Head of caudate nucleus (tissue), 42 donors: Measurements from ENCODE around the gene CDC34.

Experiments used
- DNase-seq, 42 donors: peaks; one replicate each; pipeline versions ENCODE4 v3.0.0 to v3.0.0-alpha.2; 2020 to 2021; ENCODE audit warnings: mixed read lengths in 7 of 42
- intact Hi-C: fragments of 100-400 bp; cut with DNase I; formaldehyde crosslinking; loops from one replicate; pipeline ENCODE4 v1.15.0; 2022

CDC34 gene

GRCh38 chr19:535017-535835 is 3.7 kb downstream of the CDC34 start:
- intact Hi-C loops = no loop called here

GRCh38 chr19:536031-536880 is 4.7 kb downstream of the CDC34 start:
- intact Hi-C loops = no loop called here
- DNase-seq = no peak

More at GRCh38 chr19:535017-535835, 3.7 kb downstream of the CDC34 start:
- no peak for DNase-seq

GRCh38 chr19:536881-537404 is 5.4 kb downstream of the CDC34 start:
- intact Hi-C loops = no loop called here
- DNase-seq = no peak

- intact Hi-C loops = no loop called here
- no peak for DNase-seq
Measured at GRCh38 chr19:538641-539428, 7.3 kb downstream of the CDC34 start.

GRCh38 chr19:539429-540030 is 8.0 kb downstream of the CDC34 start:
- intact Hi-C loops = no loop called here
- DNase-seq = no peak

- DNase-seq = no peak
- intact Hi-C loops = no loop called here
Measured at GRCh38 chr19:540867-541637, 9.5 kb downstream of the CDC34 start.

- intact Hi-C loops = no loop called here
Measured at GRCh38 chr19:541699-542098, 10.1 kb downstream of the CDC34 start.

GRCh38 chr19:542173-542866 is 10.8 kb downstream of the CDC34 start:
- DNase-seq = no peak
- intact Hi-C loops = no loop called here

More at GRCh38 chr19:541699-542098, 10.1 kb downstream of the CDC34 start:
- DNase-seq = no peak

- DNase-seq = peak in 3 of 42 donors; percentile 40 to 58 (median 46)
Measured at GRCh38 chr19:543910-544608, 12.5 kb downstream of the CDC34 start, which contains the start of gene GZMM. Gene GZMM, plus strand, starts transcription at chr19:544053. Its CDS starts 19 bp downstream, at chr19:544072.

GRCh38 chr19:547117-547516 is 15.6 kb downstream of the CDC34 start:
- intact Hi-C loops = no loop called here
- DNase-seq = no peak

More at GRCh38 chr19:543910-544608, 12.5 kb downstream of the CDC34 start, which contains the start of gene GZMM:
- intact Hi-C loops = no loop called here

GRCh38 chr19:547836-548720 is 16.5 kb downstream of the CDC34 start:
- DNase-seq = no peak
- intact Hi-C loops = no loop called here

GRCh38 chr19:548886-549830 is 17.6 kb downstream of the CDC34 start:
- intact Hi-C loops = no loop called here
- DNase-seq = no peak

GRCh38 chr19:554817-555216 is 23.3 kb downstream of the CDC34 start:
- no peak for DNase-seq
- intact Hi-C loops = no loop called here

GRCh38 chr19:555474-555808 is 23.9 kb downstream of the CDC34 start:
- intact Hi-C loops = no loop called here
- DNase-seq = no peak
